Measurements from ENCODE around the gene CFAP20DC.
"Not testable (repeated sequence)": the region's sequence is repeated elsewhere in the genome, so short reads cannot be mapped to it uniquely, and the experiment has no call there.

Gene CFAP20DC

GRCh38 chr3:58962816-58963215, 87.0 kb downstream of the CFAP20DC start:
- DNase-seq (ENCODE audit: low spot score), result no peak

GRCh38 chr3:58962040-58962651, 87.7 kb downstream of the CFAP20DC start:
- DNase-seq (ENCODE audit: low spot score), result no peak

- DNase-seq (ENCODE audit: low spot score), result no peak
Measured at GRCh38 chr3:58955308-58955707, 94.5 kb downstream of the CFAP20DC start.

- no peak for DNase-seq (ENCODE audit: low spot score)
Measured at GRCh38 chr3:58953288-58953687, 96.5 kb downstream of the CFAP20DC start.

GRCh38 chr3:58952128-58952917, 97.5 kb downstream of the CFAP20DC start:
- DNase-seq (ENCODE audit: low spot score), result no peak

- no peak for DNase-seq (ENCODE audit: low spot score)
Measured at GRCh38 chr3:58948018-58948417, 101.8 kb downstream of the CFAP20DC start.

GRCh38 chr3:58946875-58947274, 103.0 kb downstream of the CFAP20DC start:
- no peak for DNase-seq (ENCODE audit: low spot score)

- no peak for DNase-seq (ENCODE audit: low spot score)
Measured at GRCh38 chr3:58938057-58938456, 111.8 kb downstream of the CFAP20DC start.

- DNase-seq (ENCODE audit: low spot score), result no peak
Measured at GRCh38 chr3:58924578-58924977, 125.2 kb downstream of the CFAP20DC start.

- DNase-seq (ENCODE audit: low spot score), result no peak
Measured at GRCh38 chr3:58900386-58900785, 149.4 kb downstream of the CFAP20DC start.

GRCh38 chr3:58899953-58900298, 149.9 kb downstream of the CFAP20DC start:
- DNase-seq (ENCODE audit: low spot score), result no peak

GRCh38 chr3:58899159-58899952, 150.5 kb downstream of the CFAP20DC start:
- no peak for DNase-seq (ENCODE audit: low spot score)

- DNase-seq (ENCODE audit: low spot score), result no peak
Measured at GRCh38 chr3:58898513-58898912, 151.3 kb downstream of the CFAP20DC start.

- no peak for DNase-seq (ENCODE audit: low spot score)
Measured at GRCh38 chr3:58897646-58898045, 152.2 kb downstream of the CFAP20DC start.

GRCh38 chr3:58895678-58896077, 154.1 kb downstream of the CFAP20DC start:
- not testable (repeated sequence) for DNase-seq (ENCODE audit: low spot score)

- not testable (repeated sequence) for DNase-seq (ENCODE audit: low spot score)
Measured at GRCh38 chr3:58892526-58892925, 157.3 kb downstream of the CFAP20DC start.

GRCh38 chr3:58888087-58888486, 161.7 kb downstream of the CFAP20DC start:
- DNase-seq (ENCODE audit: low spot score), result no peak

GRCh38 chr3:58884453-58884852, 165.4 kb downstream of the CFAP20DC start:
- no peak for DNase-seq (ENCODE audit: low spot score)

GRCh38 chr3:58880182-58880581, 169.6 kb downstream of the CFAP20DC start:
- peak; percentile 41 for DNase-seq (ENCODE audit: low spot score)

- no peak for DNase-seq (ENCODE audit: low spot score)
Measured at GRCh38 chr3:58874795-58875194, 175.0 kb downstream of the CFAP20DC start.

- no peak for DNase-seq (ENCODE audit: low spot score)
Measured at GRCh38 chr3:58874248-58874741, 175.5 kb downstream of the CFAP20DC start.

- no peak for DNase-seq (ENCODE audit: low spot score)
Measured at GRCh38 chr3:58868097-58868779, 181.6 kb downstream of the CFAP20DC start.

Measured in hepatic stellate cell (primary cell).